SK-N-SH treated with all-trans-retinoic acid at 6 μM for 48 hours (cell line): Measurements from ENCODE around the gene HS6ST3.

Experiments
- ARNTL ChIP-seq: fragments of 450-650 bp; formaldehyde crosslinking; IDR thresholded peaks from 2 replicates; pipeline ENCODE4 v1.5.0; 2020; ENCODE audit warnings: low read depth, mild to moderate bottlenecking, moderate library complexity, borderline replicate concordance
- ISL1 ChIP-seq: fragments of 250-450 bp; sonication (Bioruptor Pico); IDR thresholded peaks from 2 replicates; pipeline ENCODE4 v2.1.2; 2022; ENCODE audit warnings: mild to moderate bottlenecking, moderate library complexity
- POU6F1 ChIP-seq: fragments of 250-450 bp; sonication (Bioruptor Pico); IDR thresholded peaks from 2 replicates; pipeline ENCODE4 v1.8.0; 2021; ENCODE audit warnings: low read depth, mild to moderate bottlenecking, moderate library complexity, borderline replicate concordance
- RARB ChIP-seq: fragments of 250-450 bp; sonication (Bioruptor Pico); IDR thresholded peaks from 2 replicates; pipeline ENCODE4 v1.8.0; 2021; ENCODE audit warnings: mild to moderate bottlenecking, moderate library complexity
- ZC3H10 ChIP-seq: fragments of 250-450 bp; sonication (Bioruptor Pico); IDR thresholded peaks from 2 replicates; pipeline ENCODE4 v1.5.1; 2021; ENCODE audit warnings: mild to moderate bottlenecking, moderate library complexity
- ZFP30 ChIP-seq: fragments of 450-650 bp; formaldehyde crosslinking; IDR thresholded peaks from 2 replicates; pipeline ENCODE4 v1.5.0; 2022; ENCODE audit warnings: mild to moderate bottlenecking, moderate library complexity

DNA sequence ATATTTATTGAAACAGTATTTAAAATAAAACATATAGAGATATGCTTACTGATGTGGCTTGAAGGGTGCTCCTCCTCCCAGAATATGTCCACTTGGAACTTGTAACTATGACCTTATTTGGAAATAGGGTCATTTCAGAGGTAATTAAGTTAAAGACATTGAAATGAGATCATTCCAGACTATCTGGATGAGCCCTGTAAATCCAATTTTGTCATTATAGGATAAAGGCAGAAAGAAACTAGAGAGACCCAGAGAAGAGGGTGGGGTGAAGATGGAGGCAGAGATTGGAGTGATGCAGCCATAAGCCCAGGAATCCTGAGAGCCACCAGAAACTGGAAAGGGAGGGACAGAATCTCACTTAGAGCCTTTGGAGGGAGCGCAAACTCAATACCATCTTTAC is 661.2 kb downstream of the HS6ST3 start:
- TF ChIP-seq ZFP30 (CRISPR knock-in tag) (no peak), ISL1 (CRISPR knock-in tag) (no peak), RARB (CRISPR knock-in tag) (no peak), POU6F1 (CRISPR knock-in tag) (no peak), ZC3H10 (no peak), ARNTL (CRISPR knock-in tag) (no peak)
